ENCODE results near the gene EID3. TPM values are rescaled to one million over a fixed set of nuclear protein-coding genes. Genes with fewer than 3 reads are reported as not detected.
A peak's percentile ranks its signal among the peaks of the same experiment; 100 is the strongest.

The EID3 gene
- total RNA-seq, 1 experiment from 2014 or later: 1.4 TPM

- peak overlapping the region; percentile 94 to 99 (median 94); a peak in 6 of 7 replicates for H3K27ac Mint-ChIP-seq
- H3K9me3 Mint-ChIP-seq: no peaks in the 10 kb centered on the region
- H3K36me3 Mint-ChIP-seq (ENCODE audit: insufficient read depth in 1 of 3, low read depth in 3 of 3): peaks cover 14 to 23% (median 21%) of the 10 kb centered on the region in 3 experiments; a peak in 6 of 7 replicates
- H3K14ac ChIP-seq (ENCODE audit: insufficient read depth, low read length): peak overlapping the region; percentile 86
- H3K23ac ChIP-seq (ENCODE audit: insufficient read length, low read depth, low read length): no peak overlapping the region
- no peak overlapping the region for H2BK5ac ChIP-seq (ENCODE audit: insufficient read length, low read length)
- H4K20me1 ChIP-seq (ENCODE audit: control insufficient read depth, insufficient read depth, insufficient read length): no peaks in the 10 kb centered on the region
- no peaks in the 10 kb centered on the region for H3K27me3 ChIP-seq (ENCODE audit: insufficient read depth, low read length)
- H3K27ac ChIP-seq (ENCODE audit: insufficient read length, low read depth, low read length): peak overlapping the region; percentile 59
- H2AK5ac ChIP-seq (ENCODE audit: insufficient read length, low read length): no peak overlapping the region
- no peak overlapping the region for H3T11ph ChIP-seq (ENCODE audit: low read length)
- no peak overlapping the region for H4K91ac ChIP-seq (ENCODE audit: insufficient read length, low read depth, low read length)
- no peak overlapping the region for H4K8ac ChIP-seq (replicated peaks; ENCODE audit: insufficient read length, low read depth, low read length)
- H2BK12ac ChIP-seq (ENCODE audit: insufficient read length, low read depth, low read length): peak overlapping the region; percentile 9
- no peak overlapping the region for H2BK15ac ChIP-seq (ENCODE audit: low read depth, low read length)
- no peak overlapping the region; the same call in 1 of the 2 replicates for H3K4ac ChIP-seq (ENCODE audit: low read depth, low read length)
- H3K79me2 ChIP-seq (ENCODE audit: insufficient read depth, low read length): peaks cover 20% of the 10 kb centered on the region; the same call in 1 of the 2 replicates
- peaks cover 10% of the 10 kb centered on the region; the same call in 1 of the 2 replicates for H3K4me1 ChIP-seq (ENCODE audit: insufficient read depth, low read length)
- no peak overlapping the region for H2BK120ac ChIP-seq (ENCODE audit: low read depth, low read length, poor library complexity, severe bottlenecking)
- peak overlapping the region; percentile 89 for H3K4me2 ChIP-seq (ENCODE audit: insufficient read depth, insufficient read length, low read length)
- no peak overlapping the region for H2AFZ ChIP-seq (ENCODE audit: low read length)
- no peak overlapping the region for H2BK20ac ChIP-seq (ENCODE audit: low read depth, low read length, poor library complexity, severe bottlenecking)
- peaks cover 4% of the 10 kb centered on the region; the same call in 1 of the 2 replicates for H3K27me3 Mint-ChIP-seq (ENCODE audit: low read depth)
- H3K9me3 ChIP-seq (ENCODE audit: control insufficient read depth, low read depth, low read length): no peaks in the 10 kb centered on the region
- no CpG with 5 or more reads among the region's 41 CpGs for WGBS (ENCODE audit: extremely low coverage, insufficient read length, low lambda C conversion rate)
- peak overlapping the region; percentile 89 for H3K9ac ChIP-seq (ENCODE audit: extremely low read depth, insufficient read length, low read length)
- H3K23me2 ChIP-seq (ENCODE audit: insufficient read length, low read depth, low read length, poor library complexity, severe bottlenecking): peaks cover 16% of the 10 kb centered on the region
- H3K79me1 ChIP-seq (ENCODE audit: insufficient read depth, low read depth, low read length, poor library complexity, severe bottlenecking): peaks cover 5% of the 10 kb centered on the region
- H3K4me1 Mint-ChIP-seq: peaks cover 40 to 46% of the 10 kb centered on the region in 2 experiments
- H3K18ac ChIP-seq (ENCODE audit: insufficient read length, low read depth, low read length): peak overlapping the region; percentile 80
- H3K56ac ChIP-seq (ENCODE audit: insufficient read length, low read depth, low read length): no peak overlapping the region
- peak; percentile 96 for DNase-seq
- H3K4me3 Mint-ChIP-seq: peak overlapping the region; percentile 97 to 100
- TF ChIP-seq, protein P1, sequence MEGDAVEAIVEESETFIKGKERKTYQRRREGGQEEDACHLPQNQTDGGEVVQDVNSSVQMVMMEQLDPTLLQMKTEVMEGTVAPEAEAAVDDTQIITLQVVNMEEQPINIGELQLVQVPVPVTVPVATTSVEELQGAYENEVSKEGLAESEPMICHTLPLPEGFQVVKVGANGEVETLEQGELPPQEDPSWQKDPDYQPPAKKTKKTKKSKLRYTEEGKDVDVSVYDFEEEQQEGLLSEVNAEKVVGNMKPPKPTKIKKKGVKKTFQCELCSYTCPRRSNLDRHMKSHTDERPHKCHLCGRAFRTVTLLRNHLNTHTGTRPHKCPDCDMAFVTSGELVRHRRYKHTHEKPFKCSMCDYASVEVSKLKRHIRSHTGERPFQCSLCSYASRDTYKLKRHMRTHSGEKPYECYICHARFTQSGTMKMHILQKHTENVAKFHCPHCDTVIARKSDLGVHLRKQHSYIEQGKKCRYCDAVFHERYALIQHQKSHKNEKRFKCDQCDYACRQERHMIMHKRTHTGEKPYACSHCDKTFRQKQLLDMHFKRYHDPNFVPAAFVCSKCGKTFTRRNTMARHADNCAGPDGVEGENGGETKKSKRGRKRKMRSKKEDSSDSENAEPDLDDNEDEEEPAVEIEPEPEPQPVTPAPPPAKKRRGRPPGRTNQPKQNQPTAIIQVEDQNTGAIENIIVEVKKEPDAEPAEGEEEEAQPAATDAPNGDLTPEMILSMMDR (conservative IDR thresholded peaks at IDR 0.05): no peak
- H4K5ac ChIP-seq (ENCODE audit: insufficient read length, low read depth, low read length): no peak overlapping the region
These were observed 14.8 kb upstream of the EID3 start for GRCh38 chr12:104288635-104289274.

All from H9 (cell line).